GM18498 (cell line): ENCODE results near the gene TMEM178B.

Experiments
- ATAC-seq: cut with Tn5 transposase; IDR thresholded peaks from one replicate; pipeline ENCODE4 v1.9.1; 2021; ENCODE audit warnings: mild to moderate bottlenecking, moderate library complexity; ENCODE audit not compliant: unreplicated experiment

The TMEM178B gene

DNA sequence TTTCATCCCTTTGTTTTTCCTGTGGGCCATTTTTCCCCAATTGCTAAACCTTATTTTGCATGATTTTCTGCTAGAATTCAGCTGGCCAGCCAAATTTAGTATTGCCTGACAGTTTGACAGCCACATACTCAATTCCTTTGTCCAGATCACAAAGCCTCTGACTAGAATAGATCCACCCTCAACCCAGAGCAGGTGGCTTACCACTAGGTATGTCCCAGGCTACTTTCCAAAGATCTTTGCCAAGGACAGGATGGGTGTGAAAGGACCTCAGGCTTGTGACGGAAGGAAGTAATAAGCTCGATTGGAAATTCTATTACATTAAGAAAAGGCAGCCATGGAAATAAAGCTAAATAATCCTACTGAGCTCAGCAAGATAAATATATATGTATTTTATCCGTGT lies 426.7 kb downstream of the TMEM178B start:
- ATAC-seq = no peak

DNA sequence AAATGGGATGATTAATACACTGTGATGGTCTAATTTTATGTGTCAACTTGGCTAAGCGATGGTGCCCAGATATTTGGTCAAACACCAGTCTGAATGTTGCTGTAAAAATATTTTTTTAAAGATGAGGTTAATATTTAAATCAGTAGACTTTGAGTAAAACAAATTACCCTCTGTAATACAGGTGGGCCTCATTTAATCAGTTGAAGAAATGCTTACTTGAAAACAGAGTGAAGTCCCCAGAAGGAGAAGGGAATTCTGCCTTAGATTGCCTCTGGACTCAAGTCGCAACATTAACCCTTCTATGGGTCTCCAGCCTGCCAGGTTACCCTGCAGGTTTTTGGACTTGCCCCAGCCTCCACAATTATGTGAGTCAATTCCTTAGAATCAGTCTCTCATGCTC lies 427.6 kb downstream of the TMEM178B start:
- ATAC-seq = no peak

DNA sequence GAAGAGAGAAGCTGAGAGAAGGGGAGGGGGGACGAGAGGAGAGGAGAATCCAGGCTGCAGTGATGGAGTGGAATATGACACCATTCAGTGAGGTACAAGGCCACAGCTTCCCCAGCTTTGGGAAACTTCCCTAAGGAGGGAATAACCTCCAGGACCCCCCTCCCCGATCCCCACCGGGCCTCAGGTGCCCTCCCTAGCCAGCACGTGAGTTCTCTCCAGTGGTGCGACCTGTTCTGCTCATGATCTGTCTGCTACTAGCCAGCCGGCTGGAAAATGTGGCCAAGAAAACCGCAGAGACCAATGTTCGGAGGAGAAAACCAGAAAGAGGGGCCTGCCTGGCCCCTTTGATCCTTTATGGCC lies 437.4 kb downstream of the TMEM178B start:
- no peak for ATAC-seq

DNA sequence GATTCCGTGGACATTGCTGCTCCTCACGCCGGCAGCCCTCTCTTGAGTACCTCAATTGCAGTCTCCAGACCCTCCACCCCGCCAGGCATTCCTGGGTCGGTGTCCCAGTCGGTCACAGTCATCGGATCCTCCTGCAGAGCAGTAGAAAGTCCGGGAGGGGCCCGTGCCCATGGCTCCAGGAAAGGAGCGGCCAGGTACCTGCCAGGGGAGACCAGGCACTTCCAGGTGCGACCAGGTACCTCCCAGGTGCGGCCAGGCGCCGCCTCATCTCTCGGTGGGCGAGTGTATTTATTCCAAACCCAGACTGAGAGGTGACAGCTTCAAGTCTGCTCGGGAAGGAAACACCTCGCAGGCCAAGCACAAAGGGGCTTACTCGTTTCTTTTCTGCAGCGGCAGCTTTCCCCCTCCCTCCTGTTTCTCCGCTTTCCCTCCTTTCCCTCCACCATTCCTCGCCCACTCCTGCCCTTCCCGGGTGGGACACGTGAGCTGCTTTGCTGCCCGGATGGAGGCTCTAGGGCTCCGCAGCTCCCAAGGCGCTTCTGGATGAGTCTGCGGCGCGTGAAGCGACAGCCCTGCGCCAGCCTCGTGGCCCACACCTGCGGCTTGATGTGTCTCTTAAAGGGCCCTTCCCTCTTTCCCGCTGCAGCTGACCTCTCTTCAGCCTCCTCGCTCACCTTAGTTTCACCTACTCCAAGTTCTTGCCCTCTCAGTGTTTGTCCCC lies 438.0 kb downstream of the TMEM178B start:
- no peak for ATAC-seq

DNA sequence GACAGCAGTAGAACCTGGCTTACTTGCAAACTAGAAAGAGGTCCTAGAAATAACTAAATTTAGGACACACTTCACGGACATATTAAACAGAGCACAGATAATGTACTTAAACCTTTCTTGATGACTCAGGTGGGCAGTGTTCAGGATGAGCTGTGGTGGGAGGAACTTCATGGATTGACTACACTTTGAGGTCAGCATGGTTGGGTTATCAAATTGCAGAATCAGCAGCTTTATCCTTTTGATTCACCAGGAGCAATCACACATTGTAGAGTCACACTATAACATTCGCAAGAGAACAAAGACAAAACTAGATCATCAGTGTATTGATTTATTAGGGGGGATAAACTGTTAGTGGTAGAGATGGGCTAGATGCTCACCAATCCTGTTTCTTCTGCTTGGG lies 438.7 kb downstream of the TMEM178B start:
- no peak for ATAC-seq

DNA sequence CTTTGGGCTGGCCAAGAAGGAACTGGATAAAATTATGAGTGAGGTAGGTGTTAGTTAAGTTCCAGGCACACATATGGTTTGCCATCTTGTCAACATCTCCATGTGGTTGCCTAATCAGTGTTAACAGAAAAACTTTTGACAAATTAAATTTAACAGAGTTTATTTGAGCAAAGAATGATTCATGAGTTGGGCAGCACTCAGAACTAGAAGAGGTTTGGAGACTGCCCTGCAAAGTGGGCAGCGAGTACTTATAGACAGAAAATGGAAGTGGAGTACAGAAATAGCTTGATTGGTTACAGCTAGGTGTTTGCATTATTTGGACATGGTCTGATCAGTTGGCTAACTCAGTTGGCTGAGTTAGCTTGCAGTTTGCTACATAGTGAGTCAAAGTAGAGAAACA lies 439.9 kb downstream of the TMEM178B start:
- ATAC-seq = no peak

DNA sequence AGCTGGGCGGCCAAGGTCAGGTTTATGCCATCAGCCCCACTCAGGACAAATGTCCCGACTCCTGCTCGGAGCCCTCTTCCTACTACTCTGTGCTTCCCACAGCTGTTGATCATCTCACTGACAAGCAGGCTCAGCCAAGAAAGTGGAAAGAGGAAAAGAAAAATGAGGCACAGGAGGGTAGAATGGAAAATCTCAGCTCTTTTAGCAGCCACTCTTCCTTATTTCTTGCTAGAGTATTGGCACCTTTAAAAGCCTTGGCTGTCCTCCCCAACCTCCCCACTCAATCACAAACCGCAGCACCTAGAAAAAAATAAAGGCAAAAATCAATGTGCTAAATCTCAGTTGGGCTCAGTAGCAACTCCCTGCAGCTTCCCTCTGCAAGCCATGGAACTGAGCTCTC lies 442.1 kb downstream of the TMEM178B start:
- ATAC-seq = no peak

DNA sequence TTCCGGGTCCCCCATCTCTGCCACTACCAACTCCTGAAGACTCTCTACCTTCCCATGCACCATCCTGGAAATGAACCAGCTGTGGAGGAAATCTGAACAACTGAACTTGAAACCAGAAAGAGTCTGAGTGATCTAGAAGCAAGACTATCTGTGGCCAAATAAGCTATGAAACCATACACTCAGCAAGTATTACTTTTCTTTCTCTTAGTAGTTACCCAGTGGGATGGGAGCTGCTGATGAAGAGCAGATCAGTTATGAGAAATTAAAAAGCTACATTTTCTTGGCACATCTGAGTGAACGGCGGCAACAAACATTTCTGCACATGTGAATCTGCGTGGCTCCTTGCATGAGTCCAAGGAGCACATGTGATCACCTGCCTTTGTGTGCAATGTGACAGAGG lies 445.8 kb downstream of the TMEM178B start:
- peak; percentile 44 for ATAC-seq

DNA sequence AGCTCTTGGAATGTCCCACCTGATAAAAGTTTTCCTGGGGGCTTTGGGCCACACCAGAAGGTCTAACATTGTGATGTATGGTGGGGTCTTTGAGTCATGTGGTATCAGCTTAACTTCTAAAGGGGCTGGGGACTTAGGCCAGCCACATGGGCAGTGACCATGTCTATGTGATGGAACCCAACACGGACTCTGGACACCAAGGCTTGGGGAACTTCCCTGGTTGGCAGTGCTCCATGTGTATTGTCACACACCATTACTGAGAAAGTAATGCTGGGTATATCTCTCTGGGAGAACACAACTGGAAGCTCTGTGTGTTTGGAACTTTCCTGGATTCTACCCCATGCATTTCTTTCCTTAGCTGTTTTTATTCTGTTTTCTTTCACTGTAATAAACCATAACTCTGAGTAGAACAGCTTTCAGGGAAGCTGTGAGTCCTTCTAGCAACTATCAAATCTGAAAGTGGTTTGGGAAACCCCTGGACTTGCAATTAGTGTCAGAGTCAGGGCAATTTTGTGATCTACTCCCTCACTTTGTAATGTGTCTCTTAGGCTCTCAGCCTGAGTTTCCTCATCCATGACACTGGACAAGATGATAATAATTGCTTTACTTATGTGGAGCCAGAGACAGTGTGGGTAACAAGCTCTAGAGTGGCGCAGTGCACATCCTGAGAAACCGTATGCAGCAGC lies 448.9 kb downstream of the TMEM178B start:
- ATAC-seq = no peak

DNA sequence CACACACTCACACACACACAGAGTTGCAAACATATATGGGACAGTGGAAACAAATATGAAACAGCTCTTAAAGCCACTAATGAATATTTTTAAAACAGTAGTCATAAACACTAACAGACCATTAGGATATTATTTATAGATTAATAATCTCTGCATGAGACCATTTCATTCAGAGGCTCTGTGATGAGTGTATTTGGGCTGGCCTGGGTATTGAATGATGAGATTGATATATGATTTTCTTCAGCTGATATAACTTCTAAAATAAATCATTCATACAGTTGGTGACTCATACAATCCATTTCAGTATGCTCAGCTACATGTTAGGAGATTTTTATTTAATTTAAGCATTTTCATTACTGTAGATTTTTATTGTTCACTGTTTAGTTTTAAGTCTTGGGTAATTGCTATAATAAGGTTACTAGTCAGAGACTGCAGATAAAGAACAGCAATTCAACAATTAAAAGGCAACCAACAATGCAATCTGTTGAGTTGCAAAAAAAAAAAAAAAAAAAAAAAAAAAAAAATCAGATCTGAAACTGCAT lies 452.2 kb downstream of the TMEM178B start:
- ATAC-seq = no peak

DNA sequence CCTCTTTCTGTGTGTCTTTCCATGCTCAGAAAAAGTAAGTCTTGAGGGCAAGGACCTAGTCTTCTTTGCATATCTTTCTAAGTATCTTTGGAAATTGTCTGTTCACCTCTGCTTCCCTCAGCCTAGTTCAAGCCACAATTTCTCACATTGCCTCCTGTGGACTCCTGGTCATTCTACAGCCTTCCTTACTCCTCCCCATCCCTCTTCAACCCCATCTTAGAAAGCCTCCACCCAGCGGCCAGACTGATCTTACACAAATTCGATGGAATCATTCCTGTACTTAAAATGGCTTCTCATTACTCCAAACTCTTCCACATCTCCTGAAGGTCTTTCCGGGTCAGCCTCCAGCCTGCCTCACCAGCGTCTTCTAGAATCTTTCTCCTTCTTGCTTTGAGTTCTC lies 453.2 kb downstream of the TMEM178B start:
- ATAC-seq = no peak

DNA sequence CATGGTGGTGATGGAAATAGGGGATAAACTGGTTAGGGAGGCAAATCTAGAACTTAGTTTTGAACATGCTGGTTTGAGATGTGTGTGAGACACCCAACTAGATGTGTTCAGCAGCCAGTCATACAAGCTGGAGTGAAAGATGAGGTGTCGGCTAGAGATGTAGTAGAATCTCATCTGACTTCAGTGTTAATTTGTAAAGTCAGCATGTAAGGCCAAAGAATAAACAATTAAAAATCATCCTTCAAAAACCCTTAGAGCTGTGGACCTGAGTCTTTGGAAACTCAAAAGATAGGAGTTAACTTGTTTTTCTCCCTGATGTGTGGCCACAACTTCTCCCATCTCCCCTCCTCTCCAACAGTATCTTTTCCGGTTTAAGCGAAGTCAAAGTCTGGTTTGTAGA lies 454.5 kb downstream of the TMEM178B start:
- no peak for ATAC-seq
